MCF 10A (cell line): Measurements from ENCODE around the gene VEGFA. TPM values are rescaled to one million over a fixed set of nuclear protein-coding genes. Genes with fewer than 3 reads are reported as not detected.

ENCODE experiments used
- BruUV-seq: library from RNA; stranded (reverse); fragments of 400-500 nt; replicated peaks from 2 replicates; lab custom pipeline; 2021; lab: Mats Ljungman, UMichigan
- CTCF ChIA-PET: fragments of 300-600 bp; sonication (Branson Sonifier 250); formaldehyde crosslinking; extraction: SDS; loops from one replicate; lab custom pipeline; 2021; ENCODE audit warnings: antibody characterized with exemption, inconsistent platforms; lab: Yijun Ruan, JAX
- POLR2A ChIA-PET: fragments of 300-600, 350-650 bp; sonication (Branson Sonifier 250); formaldehyde crosslinking; extraction: SDS; loops from one replicate; lab custom pipeline; 2020; ENCODE audit warnings: antibody characterized with exemption, inconsistent platforms; lab: Yijun Ruan, JAX
- DNase-seq: peaks from one replicate; pipeline ENCODE4 v3.0.0-alpha.2; 2018; ENCODE audit not compliant: unreplicated experiment
- H3K27ac Mint-ChIP-seq: one replicate; pipeline ENCODE4 v1.8.0; 2022; ENCODE audit warnings: mild to moderate bottlenecking, low read depth, mixed read lengths; ENCODE audit not compliant: unreplicated experiment
- H3K27me3 Mint-ChIP-seq: one replicate; pipeline ENCODE4 v1.8.0; 2022; ENCODE audit warnings: mixed read lengths; ENCODE audit not compliant: insufficient read depth, unreplicated experiment
- H3K36me3 Mint-ChIP-seq: one replicate; pipeline ENCODE4 v1.8.0; 2022; ENCODE audit warnings: mild to moderate bottlenecking, moderate library complexity, mixed read lengths; ENCODE audit not compliant: insufficient read depth, unreplicated experiment
- H3K4me1 Mint-ChIP-seq: one replicate; pipeline ENCODE4 v1.8.0; 2022; ENCODE audit warnings: mixed read lengths; ENCODE audit not compliant: insufficient read depth, unreplicated experiment
- H3K4me3 Mint-ChIP-seq: one replicate; pipeline ENCODE4 v1.8.0; 2022; ENCODE audit warnings: mild to moderate bottlenecking, moderate library complexity, mixed read lengths; ENCODE audit not compliant: unreplicated experiment
- H3K9me3 Mint-ChIP-seq: one replicate; pipeline ENCODE4 v1.8.0; 2022; ENCODE audit warnings: mixed read lengths; ENCODE audit not compliant: unreplicated experiment
- CTCF ChIP-seq: fragments of 200-600 bp; IDR thresholded peaks from one replicate; pipeline ENCODE4 v1.8.0; 2022; ENCODE audit warnings: antibody characterized with exemption, mild to moderate bottlenecking; ENCODE audit not compliant: unreplicated experiment
- intact Hi-C: fragments of 100-400 bp; cut with micrococcal nuclease; formaldehyde crosslinking; loops from 2 replicates; pipeline ENCODE4 v1.14.1; 2022
- total RNA-seq: library from RNA; stranded (reverse); gene quantifications from 2 replicates; pipeline ENCODE4 v1.2.3, GENCODE V29; 2022

VEGFA gene
- total RNA-seq, 1 experiment from 2014 or later: 265 TPM

DNA sequence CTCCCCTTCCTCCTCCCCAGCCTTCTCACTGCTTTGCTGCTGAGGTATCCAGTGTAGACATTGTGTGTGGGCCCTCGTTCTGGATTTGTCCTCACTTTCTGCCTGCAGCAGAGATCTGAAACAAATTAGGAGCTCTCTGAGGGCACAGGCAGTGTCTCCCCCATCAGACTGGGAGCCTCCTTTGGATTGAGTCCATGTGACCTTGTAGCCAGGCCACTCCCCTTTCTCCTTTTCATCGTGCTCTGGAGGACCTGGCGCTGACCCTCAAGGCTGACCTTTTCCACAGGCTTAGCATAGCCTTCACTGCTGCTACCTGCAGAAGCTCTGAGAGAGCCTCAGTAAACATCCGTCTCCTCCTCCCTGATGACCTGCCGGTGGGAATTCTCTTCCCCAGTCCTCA is 26.2 kb downstream of the VEGFA start:
- H3K36me3 Mint-ChIP-seq: no peaks in the 10 kb centered on the region
- intact Hi-C loops: no loop called here
- no TSS peak for BruUV-seq
- H3K9me3 Mint-ChIP-seq: no peaks in the 10 kb centered on the region
- H3K4me1 Mint-ChIP-seq: peaks cover 16% of the 10 kb centered on the region
- no peak overlapping the region for H3K4me3 Mint-ChIP-seq
- POLR2A ChIA-PET: no interaction called here
- TF ChIP-seq CTCF: no peak
- H3K27me3 Mint-ChIP-seq: no peaks in the 10 kb centered on the region
- no peak for DNase-seq
- CTCF ChIA-PET: interaction anchor here (2.5 kb wide), 1 partner anchor 22 kb away, joined by 13 read pairs; no protein-coding TSS in a partner anchor
- H3K27ac Mint-ChIP-seq: no peak overlapping the region

DNA sequence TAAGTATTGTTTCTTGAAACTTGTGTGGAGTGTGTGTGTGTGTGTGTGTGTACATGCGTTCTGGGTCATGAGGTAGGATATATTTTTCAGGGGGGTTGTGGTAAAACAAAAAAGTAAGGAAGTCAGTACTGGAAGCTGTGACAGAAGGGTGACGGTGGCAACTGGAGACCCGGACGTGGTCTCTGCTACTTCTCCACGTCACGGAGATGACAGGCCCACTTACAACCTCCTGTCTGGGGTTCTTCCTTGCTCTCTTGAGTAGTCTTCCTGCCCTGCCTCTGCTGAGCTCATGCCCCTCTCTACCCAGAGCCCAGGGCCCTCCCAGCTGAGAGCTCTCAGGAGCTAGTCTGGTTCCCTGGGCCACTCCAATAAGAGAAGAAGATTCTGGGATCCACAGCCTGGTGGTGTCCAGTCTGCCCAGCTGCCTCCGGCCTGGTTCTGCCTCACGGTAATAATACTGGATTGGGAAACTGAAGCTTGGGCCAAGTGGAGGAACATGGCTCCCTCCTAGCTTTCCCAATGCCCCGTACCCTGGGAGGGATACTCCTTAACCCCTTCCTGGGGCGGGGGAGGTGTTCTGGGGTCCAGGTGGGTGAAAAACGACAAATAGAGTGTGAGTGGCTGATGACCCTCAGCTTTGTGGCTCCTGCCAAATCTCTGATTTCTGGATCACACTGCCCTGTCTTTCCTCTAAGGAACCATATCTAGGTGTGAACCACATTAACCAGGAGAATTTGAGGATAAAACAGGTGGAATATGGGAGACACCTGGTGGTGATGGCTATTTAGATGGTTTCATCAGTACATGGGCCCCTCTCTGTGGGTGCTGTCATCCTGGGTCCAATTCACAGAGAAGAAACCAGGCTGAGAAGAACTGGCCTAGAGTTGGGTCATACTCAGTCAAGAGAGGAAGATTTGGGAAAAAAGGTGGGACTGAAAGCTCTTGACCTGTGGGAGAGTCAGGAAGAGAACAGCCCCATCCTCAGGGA is 27.2 kb downstream of the VEGFA start:
- H3K4me3 Mint-ChIP-seq: no peak overlapping the region
- peaks cover 17% of the 10 kb centered on the region for H3K4me1 Mint-ChIP-seq
- CTCF ChIA-PET: interaction anchor here (0.7 to 2.5 kb wide), 7 partner anchors 8 to 243 kb away, joined by 3 to 13 read pairs (median 4); partner anchors contain the start of gene VEGFA
- DNase-seq: no peak
- POLR2A ChIA-PET: no interaction called here
- BruUV-seq: no TSS peak
- H3K36me3 Mint-ChIP-seq: no peaks in the 10 kb centered on the region
- intact Hi-C loops: no loop called here
- H3K27ac Mint-ChIP-seq: no peak overlapping the region
- H3K27me3 Mint-ChIP-seq: no peaks in the 10 kb centered on the region
- no peak for TF ChIP-seq CTCF
- no peaks in the 10 kb centered on the region for H3K9me3 Mint-ChIP-seq

- H3K9me3 Mint-ChIP-seq: no peaks in the 10 kb centered on the region
- peak overlapping the region; percentile 73 for H3K27ac Mint-ChIP-seq
- intact Hi-C loops: no loop called here
- CTCF ChIA-PET: interaction anchor here (0.7 to 1.1 kb wide), 2 partner anchors 143 to 242 kb away, joined by 3 read pairs; no protein-coding TSS in a partner anchor
- no peaks in the 10 kb centered on the region for H3K27me3 Mint-ChIP-seq
- no peaks in the 10 kb centered on the region for H3K36me3 Mint-ChIP-seq
- POLR2A ChIA-PET: no interaction called here
- no peak for TF ChIP-seq CTCF
- BruUV-seq: no TSS peak
- H3K4me3 Mint-ChIP-seq: no peak overlapping the region
- DNase-seq: no peak
- H3K4me1 Mint-ChIP-seq: peaks cover 24% of the 10 kb centered on the region
Measured at GRCh38 chr6:43797919-43798318, 27.9 kb downstream of the VEGFA start.
